GM19372 (cell line): Measurements from ENCODE around the gene PARP11.

Source experiments
- ATAC-seq: cut with Tn5 transposase; IDR thresholded peaks from one replicate; pipeline ENCODE4 v1.9.1; 2021; ENCODE audit warnings: mild to moderate bottlenecking, low read depth, moderate library complexity; ENCODE audit not compliant: unreplicated experiment

The PARP11 gene

GRCh38 chr12:3872800-3873636 lies at the start of gene PARP11:
Gene PARP11 (minus strand): TSS chr12:3873399. CDS start chr12:3873229, 170 bp downstream.
- peak; percentile 95 for ATAC-seq

- no peak for ATAC-seq
These were observed 48.8 kb upstream of the PARP11 start for GRCh38 chr12:3922033-3922432.

- ATAC-seq: no peak
These were observed 48.3 kb upstream of the PARP11 start for GRCh38 chr12:3921526-3921925.

GRCh38 chr12:3921151-3921471 lies 47.9 kb upstream of the PARP11 start:
- ATAC-seq: no peak

GRCh38 chr12:3920351-3921150 lies 47.4 kb upstream of the PARP11 start:
- no peak for ATAC-seq

- no peak for ATAC-seq
These were observed 40.1 kb upstream of the PARP11 start for GRCh38 chr12:3913278-3913677.

- no peak for ATAC-seq
These were observed 39.7 kb upstream of the PARP11 start for GRCh38 chr12:3912863-3913262.

- ATAC-seq: no peak
These were observed 38.2 kb upstream of the PARP11 start for GRCh38 chr12:3911409-3911808.

GRCh38 chr12:3905664-3906063 lies 32.5 kb upstream of the PARP11 start:
- ATAC-seq: no peak

GRCh38 chr12:3904999-3905398 lies 31.8 kb upstream of the PARP11 start:
- ATAC-seq: no peak

- no peak for ATAC-seq
These were observed 29.7 kb upstream of the PARP11 start for GRCh38 chr12:3902921-3903320.

- no peak for ATAC-seq
These were observed 27.9 kb upstream of the PARP11 start for GRCh38 chr12:3901116-3901515.

- no peak for ATAC-seq
These were observed 25.6 kb upstream of the PARP11 start for GRCh38 chr12:3898756-3899155.

GRCh38 chr12:3897371-3897971 lies 24.3 kb upstream of the PARP11 start:
- no peak for ATAC-seq

GRCh38 chr12:3896801-3897351 lies 23.7 kb upstream of the PARP11 start:
- no peak for ATAC-seq

- ATAC-seq: no peak
These were observed 23.2 kb upstream of the PARP11 start for GRCh38 chr12:3896356-3896755.

GRCh38 chr12:3892631-3893030 lies 19.4 kb upstream of the PARP11 start:
- no peak for ATAC-seq

- ATAC-seq: no peak
These were observed 18.0 kb upstream of the PARP11 start for GRCh38 chr12:3891201-3891600.

- ATAC-seq: no peak
These were observed 15.5 kb upstream of the PARP11 start for GRCh38 chr12:3888659-3889058.

GRCh38 chr12:3885277-3886094 lies 12.3 kb upstream of the PARP11 start:
- ATAC-seq: no peak
